CD4-positive, CD25-positive, alpha-beta regulatory T cell (primary cell): Measurements from ENCODE around the gene RASGRF2. TPM values are rescaled to one million over a fixed set of nuclear protein-coding genes. Genes with fewer than 3 reads are reported as not detected.
A peak's percentile ranks its signal among the peaks of the same experiment; 100 is the strongest.

ENCODE experiments used
- ATAC-seq, 2 donors: fragments of 150-1000 bp; cut with Tn5 transposase; one replicate each; pipeline ENCODE4 v1.10.0; 2021; ENCODE audit warnings: low read depth in 2 of 2, moderate number of reproducible peaks in 2 of 2, moderate library complexity in 1 of 2
- DNase-seq, 3 donors: peaks; one replicate each; pipeline versions ENCODE4 v3.0.0 to v3.0.0-alpha.2; 2012 to 2022; ENCODE audit warnings: mixed read lengths in 1 of 3
- H3K27ac ChIP-seq: one replicate; pipeline ENCODE4 v1.7.0; 2013; ENCODE audit warnings: mild to moderate bottlenecking, low read length; ENCODE audit not compliant: insufficient read depth, poor library complexity, severe bottlenecking
- H3K27me3 ChIP-seq: one replicate; pipeline ENCODE4 v1.7.0; 2013; ENCODE audit warnings: low read length; ENCODE audit not compliant: control insufficient read depth, insufficient read depth
- H3K36me3 ChIP-seq: one replicate; pipeline ENCODE4 v1.7.0; 2013; ENCODE audit warnings: mild to moderate bottlenecking, low read length, moderate library complexity; ENCODE audit not compliant: control insufficient read depth, insufficient read depth
- H3K4me1 ChIP-seq: 2 replicates; pipeline ENCODE4 v1.7.0; 2013; ENCODE audit warnings: mild to moderate bottlenecking, low read length; ENCODE audit not compliant: insufficient read depth, control insufficient read depth, poor library complexity, severe bottlenecking
- H3K4me3 ChIP-seq: one replicate; pipeline ENCODE4 v1.7.0; 2013; ENCODE audit warnings: low read depth, mild to moderate bottlenecking, low read length, moderate library complexity
- H3K9me3 ChIP-seq, 2 experiments: 1 replicate in 1 of 2; 2 replicates in 1 of 2; pipeline ENCODE4 v1.7.0; 2013; ENCODE audit warnings: low read length in 2 of 2, mild to moderate bottlenecking in 1 of 2, moderate library complexity in 1 of 2; ENCODE audit not compliant: control insufficient read depth in 2 of 2
- H3K27ac Mint-ChIP-seq, 3 donors: one replicate each; pipeline ENCODE4 v1.8.0; 2020 to 2022; ENCODE audit warnings: mild to moderate bottlenecking in 3 of 3, mixed read lengths in 3 of 3, moderate library complexity in 2 of 3
- H3K27me3 Mint-ChIP-seq: one replicate; pipeline ENCODE4 v1.8.0; 2022; ENCODE audit warnings: mild to moderate bottlenecking, mixed read lengths
- H3K36me3 Mint-ChIP-seq: one replicate; pipeline ENCODE4 v1.8.0; 2020; ENCODE audit warnings: mixed read lengths
- H3K4me1 Mint-ChIP-seq, 4 donors: one replicate each; pipeline ENCODE4 v1.8.0; 2020 to 2022; ENCODE audit warnings: mixed read lengths in 4 of 4, mild to moderate bottlenecking in 1 of 4
- H3K4me3 Mint-ChIP-seq, 4 donors: one replicate each; pipeline ENCODE4 v1.8.0; 2020 to 2022; ENCODE audit warnings: mild to moderate bottlenecking in 4 of 4, mixed read lengths in 4 of 4, moderate library complexity in 3 of 4
- H3K9me3 Mint-ChIP-seq, 7 donors: one replicate each; pipeline ENCODE4 v1.8.0; 2020 to 2022; ENCODE audit warnings: mixed read lengths in 7 of 7, mild to moderate bottlenecking in 3 of 7, moderate library complexity in 2 of 7
- polyA plus RNA-seq, 4 donors: library from polyadenylated mRNA; unstranded; fragments of 300-500 nt; fragmentation: Illumina TruSeq; gene quantifications; one replicate each; pipeline ENCODE4 v1.2.3, GENCODE V29; 2021
- total RNA-seq: library from RNA; stranded (reverse); gene quantifications from one replicate; pipeline ENCODE4 v1.2.3, GENCODE V29; 2022

The RASGRF2 gene
- total and polyA plus RNA-seq, 5 donors from 2014 or later: 3.9 to 10.3 (median 8.9) TPM

DNA sequence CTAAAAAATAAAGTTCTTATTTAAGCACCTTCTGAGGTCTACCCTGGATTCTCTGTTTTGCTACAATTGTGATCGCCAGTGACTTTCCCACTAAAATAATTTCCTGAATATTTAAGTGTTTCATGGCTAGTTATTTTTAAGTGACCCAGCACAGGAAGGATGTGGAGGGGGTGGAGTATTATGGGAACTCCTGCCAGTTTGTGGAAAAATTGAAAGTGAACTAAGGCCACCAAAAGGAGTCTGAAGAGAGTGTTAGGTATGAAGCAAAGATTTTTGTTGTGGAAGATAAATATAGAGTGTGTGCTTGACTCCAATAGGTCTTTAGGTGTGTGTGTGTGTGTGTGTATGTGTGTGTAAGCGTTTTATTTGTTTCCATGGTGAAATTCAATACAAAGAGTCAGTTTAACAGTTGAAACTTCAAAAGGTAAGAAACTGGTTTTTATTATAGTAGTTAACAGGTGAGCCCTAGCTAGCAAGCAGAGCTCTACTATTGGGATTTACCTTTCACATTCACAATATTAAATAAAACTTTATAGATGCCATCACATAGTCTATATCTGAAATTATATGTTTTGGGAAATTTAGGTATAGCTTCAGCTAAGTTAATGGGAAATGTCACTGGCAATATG is 25.6 kb downstream of the RASGRF2 start:
- no peaks in the 10 kb centered on the region for H3K27me3 ChIP-seq
- no peak overlapping the region for H3K27ac ChIP-seq
- ATAC-seq (no peak), DNase-seq (no peak)
- no peaks in the 10 kb centered on the region for H3K36me3 ChIP-seq
- H3K4me1 ChIP-seq: peaks cover 3% of the 10 kb centered on the region
- Mint-ChIP-seq H3K9me3 (peaks cover 0 to 3% (median 0%) of the 10 kb centered on the region in 7 donors), H3K36me3 (no peaks in the 10 kb centered on the region), H3K27ac (peak overlapping the region in 1 of 3 donors; percentile 90), H3K27me3 (peaks cover 6% of the 10 kb centered on the region), H3K4me3 (peak overlapping the region in 1 of 4 donors; percentile 45), H3K4me1 (peaks cover 11 to 72% (median 35%) of the 10 kb centered on the region in 4 donors)
- H3K9me3 ChIP-seq: no peaks in the 10 kb centered on the region
- no peak overlapping the region for H3K4me3 ChIP-seq

DNA sequence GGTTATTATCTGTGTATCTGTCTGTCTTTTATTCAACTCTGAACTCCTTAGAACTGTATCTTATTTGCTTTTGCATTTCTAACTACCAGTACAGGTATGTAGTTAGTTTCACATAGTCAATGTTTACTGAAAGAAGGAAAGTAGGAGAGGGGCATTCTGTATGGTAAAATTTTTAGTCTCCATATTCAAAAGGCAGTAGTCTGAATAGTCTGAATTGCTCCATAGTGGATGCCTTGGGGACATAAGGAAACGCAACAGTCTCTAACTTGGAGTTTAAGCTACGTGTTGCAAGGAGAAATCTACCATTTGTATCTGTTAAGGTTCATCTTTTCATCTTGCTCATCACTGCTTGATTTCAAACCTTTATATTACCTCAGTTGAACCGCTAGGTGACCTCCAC is 26.2 kb downstream of the RASGRF2 start:
- Mint-ChIP-seq H3K4me1 (peaks cover 11 to 71% (median 33%) of the 10 kb centered on the region in 4 donors), H3K36me3 (no peaks in the 10 kb centered on the region), H3K9me3 (peaks cover 0 to 3% (median 0%) of the 10 kb centered on the region in 7 donors), H3K4me3 (peak overlapping the region in 1 of 4 donors; percentile 4), H3K27ac (peak overlapping the region; percentile 26 to 34 (median 33)), H3K27me3 (peaks cover 6% of the 10 kb centered on the region)
- Histone ChIP-seq H3K27me3 (no peaks in the 10 kb centered on the region), H3K9me3 (no peaks in the 10 kb centered on the region), H3K36me3 (no peaks in the 10 kb centered on the region), H3K4me1 (peaks cover 3% of the 10 kb centered on the region), H3K4me3 (no peak overlapping the region), H3K27ac (no peak overlapping the region)
- ATAC-seq: no peak
- DNase-seq: no peak

DNA sequence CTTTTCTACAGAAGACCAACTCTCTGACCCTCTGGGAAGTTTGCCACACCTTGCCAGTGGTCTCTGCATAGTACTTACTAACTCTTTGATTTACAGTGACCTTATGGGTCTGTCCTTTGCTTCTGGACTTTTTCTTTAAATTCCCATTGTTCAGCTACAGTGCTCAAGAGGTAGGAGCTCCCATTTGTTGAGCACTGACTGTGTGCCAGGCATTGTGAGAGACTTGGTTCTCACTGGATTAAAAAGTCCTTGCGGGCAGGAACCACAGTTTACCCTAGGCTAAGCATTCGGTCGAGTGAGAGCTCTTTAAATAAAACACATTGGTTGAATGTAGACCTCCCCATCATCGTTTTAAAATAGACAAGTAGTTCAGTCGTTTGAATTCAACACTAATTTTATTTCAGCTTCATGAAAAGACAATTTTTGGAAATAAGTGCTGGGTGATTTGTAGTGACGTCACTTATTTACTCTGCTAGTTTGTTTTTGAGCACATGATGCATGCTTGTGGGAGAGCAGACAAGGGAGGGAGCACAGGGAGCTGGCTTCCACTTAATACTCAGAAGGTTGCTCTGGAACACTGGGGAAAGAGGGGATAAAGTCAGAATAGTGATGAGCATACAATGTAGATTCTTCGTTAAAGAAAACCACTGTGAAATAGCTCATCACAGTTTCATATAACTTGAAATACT is 27.1 kb downstream of the RASGRF2 start:
- Mint-ChIP-seq H3K9me3 (peaks cover 0 to 2% (median 0%) of the 10 kb centered on the region in 7 donors), H3K27ac (peak overlapping the region in 2 of 3 donors; percentile 33 to 38), H3K4me3 (no peak overlapping the region), H3K27me3 (peaks cover 6% of the 10 kb centered on the region), H3K4me1 (peaks cover 11 to 71% (median 30%) of the 10 kb centered on the region in 4 donors), H3K36me3 (peaks cover 3% of the 10 kb centered on the region)
- ATAC-seq (no peak), DNase-seq (no peak)
- Histone ChIP-seq H3K4me3 (no peak overlapping the region), H3K27me3 (no peaks in the 10 kb centered on the region), H3K9me3 (no peaks in the 10 kb centered on the region), H3K4me1 (peaks cover 3% of the 10 kb centered on the region), H3K36me3 (no peaks in the 10 kb centered on the region), H3K27ac (no peak overlapping the region)

DNA sequence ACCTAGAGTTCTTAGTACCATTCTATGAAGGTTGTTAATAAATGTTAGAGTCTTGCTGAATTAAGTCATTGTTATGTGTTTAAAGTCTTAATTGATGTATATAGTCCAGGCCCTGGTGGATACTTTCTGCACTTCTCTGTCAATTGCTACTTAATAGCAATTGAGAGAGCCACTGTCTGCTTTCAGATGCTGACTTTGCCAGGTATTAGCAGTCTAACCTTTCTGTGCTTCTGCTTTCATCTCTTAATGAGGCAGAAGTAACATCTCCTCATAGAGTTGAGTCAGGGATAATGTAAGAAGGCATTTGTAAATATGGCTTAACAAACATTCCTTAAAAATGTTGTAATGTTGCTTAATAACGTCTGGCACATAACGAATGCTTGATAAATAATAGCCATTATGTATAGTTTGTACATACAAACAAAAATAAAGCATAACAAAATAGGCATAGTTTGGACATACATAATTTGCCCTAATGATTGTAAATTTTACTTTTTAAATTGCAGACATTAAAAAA is 28.3 kb downstream of the RASGRF2 start:
- Mint-ChIP-seq H3K27me3 (peaks cover 6% of the 10 kb centered on the region), H3K9me3 (peaks cover 0 to 2% (median 0%) of the 10 kb centered on the region in 7 donors), H3K4me3 (no peak overlapping the region), H3K27ac (peak overlapping the region in 1 of 3 donors; percentile 5), H3K36me3 (peaks cover 7% of the 10 kb centered on the region), H3K4me1 (peaks cover 11 to 78% (median 34%) of the 10 kb centered on the region in 4 donors)
- H3K9me3 ChIP-seq: no peaks in the 10 kb centered on the region
- H3K4me3 ChIP-seq: no peak overlapping the region
- peaks cover 3% of the 10 kb centered on the region for H3K4me1 ChIP-seq
- H3K36me3 ChIP-seq: no peaks in the 10 kb centered on the region
- ATAC-seq (no peak), DNase-seq (no peak)
- H3K27ac ChIP-seq: no peak overlapping the region
- H3K27me3 ChIP-seq: no peaks in the 10 kb centered on the region

DNA sequence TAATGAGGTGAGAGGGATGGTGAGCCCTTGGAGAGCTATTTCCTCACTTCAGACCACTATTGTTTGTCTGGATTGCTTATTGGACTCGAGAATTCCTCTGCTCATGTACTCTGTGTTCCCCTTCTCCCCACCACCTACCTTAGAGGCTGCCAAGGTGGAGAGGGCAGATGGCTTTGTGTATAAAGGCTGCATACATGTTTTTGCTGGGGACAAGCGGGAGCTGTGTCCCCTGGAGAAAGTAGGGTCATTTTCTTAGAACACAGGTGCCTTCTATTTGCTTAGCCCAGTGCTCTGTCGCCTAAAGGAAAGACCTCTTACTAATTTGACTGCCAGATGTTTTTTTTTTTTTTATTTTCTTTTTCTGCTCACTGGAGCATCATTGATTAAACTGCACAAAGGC is 29.7 kb downstream of the RASGRF2 start:
- Mint-ChIP-seq H3K27ac (peak overlapping the region in 2 of 3 donors; percentile 14 to 75), H3K27me3 (peaks cover 6% of the 10 kb centered on the region), H3K9me3 (peaks cover 0 to 2% (median 0%) of the 10 kb centered on the region in 7 donors), H3K4me3 (no peak overlapping the region), H3K4me1 (peaks cover 11 to 81% (median 36%) of the 10 kb centered on the region in 4 donors), H3K36me3 (peaks cover 7% of the 10 kb centered on the region)
- no peak for DNase-seq
- no peaks in the 10 kb centered on the region for H3K36me3 ChIP-seq
- ATAC-seq: no peak
- peaks cover 3% of the 10 kb centered on the region for H3K4me1 ChIP-seq
- no peaks in the 10 kb centered on the region for H3K27me3 ChIP-seq
- H3K27ac ChIP-seq: no peak overlapping the region
- no peak overlapping the region for H3K4me3 ChIP-seq
- no peaks in the 10 kb centered on the region for H3K9me3 ChIP-seq

DNA sequence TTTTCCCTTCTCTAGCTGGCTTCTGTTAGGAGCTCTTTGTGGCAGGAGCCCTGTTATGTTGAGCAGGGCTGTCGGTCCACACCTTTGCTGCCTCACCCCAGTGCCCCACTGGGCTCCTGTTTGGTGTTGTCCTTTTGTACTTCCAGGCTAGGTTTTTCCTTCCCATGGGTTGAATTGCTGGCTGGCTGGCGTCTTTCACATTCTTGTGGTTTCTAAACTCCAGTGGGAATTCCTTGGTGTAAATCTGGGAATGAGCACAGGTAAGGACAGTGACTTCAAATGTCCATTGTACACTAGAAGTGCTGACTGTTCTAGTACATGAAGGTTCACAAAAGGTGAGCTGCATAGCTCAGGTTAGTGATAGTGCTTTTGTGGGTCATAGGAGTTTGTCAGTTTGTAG is 30.4 kb downstream of the RASGRF2 start:
- Histone ChIP-seq H3K27me3 (no peaks in the 10 kb centered on the region), H3K4me3 (no peak overlapping the region), H3K9me3 (no peaks in the 10 kb centered on the region), H3K27ac (no peak overlapping the region), H3K4me1 (peaks cover 2% of the 10 kb centered on the region), H3K36me3 (no peaks in the 10 kb centered on the region)
- Mint-ChIP-seq H3K4me1 (peaks cover 8 to 78% (median 33%) of the 10 kb centered on the region in 4 donors), H3K27ac (peak overlapping the region in 2 of 3 donors; percentile 37 to 75), H3K9me3 (peaks cover 0 to 2% (median 0%) of the 10 kb centered on the region in 7 donors), H3K36me3 (peaks cover 7% of the 10 kb centered on the region), H3K27me3 (peaks cover 6% of the 10 kb centered on the region), H3K4me3 (no peak overlapping the region)
- DNase-seq (no peak), ATAC-seq (no peak)

DNA sequence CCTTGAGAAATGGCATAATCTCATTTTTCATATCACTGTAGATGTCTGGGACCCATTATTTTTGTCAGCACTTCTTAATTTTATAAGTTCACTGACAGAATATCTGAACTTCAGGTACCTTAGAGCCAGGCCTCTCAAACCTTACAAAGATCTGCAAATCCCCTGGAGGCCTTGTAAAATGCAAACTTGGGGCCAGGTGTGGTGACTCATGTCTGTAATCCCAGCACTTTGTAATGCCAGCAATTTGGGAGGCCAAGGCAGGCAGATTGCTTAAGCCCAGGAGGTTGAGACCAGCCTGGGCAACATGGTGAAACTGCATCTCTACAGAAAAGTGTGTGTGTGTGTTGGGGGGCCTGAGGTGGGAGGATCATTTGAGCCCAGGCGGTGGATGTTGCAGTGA is 30.8 kb downstream of the RASGRF2 start:
- H3K4me1 Mint-ChIP-seq: peaks cover 5 to 79% (median 30%) of the 10 kb centered on the region in 4 donors
- peak overlapping the region in 2 of 3 donors; percentile 37 to 75 for H3K27ac Mint-ChIP-seq
- H3K9me3 Mint-ChIP-seq: peaks cover 0 to 2% (median 0%) of the 10 kb centered on the region in 7 donors
- peaks cover 6% of the 10 kb centered on the region for H3K27me3 Mint-ChIP-seq
- no peak overlapping the region for H3K4me3 Mint-ChIP-seq
- peaks cover 7% of the 10 kb centered on the region for H3K36me3 Mint-ChIP-seq
- H3K4me1 ChIP-seq: no peaks in the 10 kb centered on the region
- no peaks in the 10 kb centered on the region for H3K27me3 ChIP-seq
- H3K36me3 ChIP-seq: no peaks in the 10 kb centered on the region
- H3K4me3 ChIP-seq: no peak overlapping the region
- DNase-seq (no peak), ATAC-seq (no peak)
- no peaks in the 10 kb centered on the region for H3K9me3 ChIP-seq
- no peak overlapping the region for H3K27ac ChIP-seq
